HG03097 (cell line): ENCODE data around the gene KRTAP13-2.

Source experiments
- ATAC-seq: cut with Tn5 transposase; IDR thresholded peaks from one replicate; pipeline ENCODE4 v1.9.1; 2021; ENCODE audit not compliant: unreplicated experiment, low FRiP score

The KRTAP13-2 gene, protein sequence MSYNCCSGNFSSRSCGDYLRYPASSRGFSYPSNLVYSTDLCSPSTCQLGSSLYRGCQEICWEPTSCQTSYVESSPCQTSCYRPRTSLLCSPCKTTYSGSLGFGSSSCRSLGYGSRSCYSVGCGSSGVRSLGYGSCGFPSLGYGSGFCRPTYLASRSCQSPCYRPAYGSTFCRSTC

DNA sequence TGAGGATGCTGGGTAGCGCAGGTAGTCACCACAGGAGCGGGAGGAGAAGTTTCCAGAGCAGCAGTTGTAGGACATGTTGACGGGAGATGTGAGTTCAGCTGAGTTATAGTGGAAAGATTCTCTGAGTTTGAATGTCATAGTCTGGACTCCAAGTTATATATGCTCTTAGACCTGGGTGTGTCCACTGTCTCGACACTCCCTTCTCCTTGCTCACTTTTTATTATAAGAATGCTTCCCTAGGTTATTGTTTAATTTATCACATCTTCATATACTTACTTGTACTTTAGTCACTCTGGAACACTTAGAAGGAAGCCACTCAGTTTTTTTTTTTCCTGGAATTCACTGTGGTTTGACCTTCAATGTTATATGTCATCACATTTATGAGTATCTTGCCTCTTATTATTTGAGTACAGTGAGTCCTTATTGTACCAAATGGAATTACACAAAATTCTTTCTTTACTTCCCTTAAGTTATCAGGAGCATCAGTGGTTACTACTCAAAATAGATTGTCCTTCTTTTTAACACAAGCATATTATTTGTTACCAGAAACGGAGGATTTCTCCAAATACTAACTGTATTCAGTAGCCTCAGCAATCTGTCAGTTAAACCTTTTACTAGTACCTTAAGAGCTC lies at the start of gene KRTAP13-2:
TSS of gene KRTAP13-2 (minus strand) at position 133 of the 632 bp plus-strand sequence. CDS start at position 75, 58 bp downstream.
- no peak for ATAC-seq

DNA sequence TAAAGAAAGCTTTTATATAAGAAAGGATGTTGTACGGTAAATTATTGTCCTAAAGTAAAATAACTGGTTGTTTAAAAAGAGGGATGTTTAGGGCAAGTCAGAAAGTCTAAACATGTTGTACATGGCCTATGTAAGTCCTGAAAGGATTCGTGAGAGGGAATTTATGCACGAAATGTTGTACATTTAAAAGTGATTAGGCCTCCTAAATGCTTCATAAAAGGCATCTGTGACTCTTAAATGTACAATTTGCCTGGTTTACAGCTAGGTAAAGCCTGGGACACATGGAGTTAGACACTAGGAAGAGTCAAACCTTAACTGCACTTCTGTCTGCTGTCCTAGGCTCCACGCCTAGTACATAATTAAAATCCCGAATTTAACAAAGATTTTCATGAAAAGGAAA lies 43.9 kb upstream of the KRTAP13-2 start:
- ATAC-seq, result no peak

DNA sequence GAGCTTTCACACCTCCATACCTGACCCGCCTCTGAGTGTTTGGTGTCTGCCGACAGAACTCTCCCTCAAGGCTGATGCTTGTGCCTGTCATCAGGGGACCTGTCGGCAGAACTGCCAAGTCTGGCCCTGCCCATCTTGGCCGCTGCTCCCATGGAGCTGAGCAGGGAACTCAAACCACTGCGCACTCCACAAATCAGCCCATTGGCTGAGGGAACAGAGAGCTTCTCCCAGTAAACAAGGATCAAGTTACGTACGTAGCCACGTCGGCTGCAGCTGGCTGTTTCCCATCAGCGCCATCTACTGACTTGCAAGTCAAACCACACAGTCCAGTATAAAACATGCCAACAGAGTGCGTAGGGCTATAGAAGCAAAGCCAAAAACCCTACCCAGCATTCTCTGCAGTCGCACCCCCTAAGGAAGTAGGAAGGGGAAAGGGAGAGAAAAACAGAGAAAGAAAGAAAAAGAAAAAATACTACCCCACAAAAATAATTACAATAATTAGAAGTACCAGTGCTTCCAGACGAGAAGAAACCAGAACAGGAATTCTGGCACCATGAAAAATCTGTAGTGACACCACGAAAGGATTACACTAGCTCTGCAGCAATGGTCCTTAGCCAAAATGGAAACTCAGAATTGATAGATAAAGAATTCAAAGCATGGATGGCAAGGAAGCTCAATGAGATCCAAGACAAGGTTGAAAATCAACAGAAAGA lies 36.9 kb upstream of the KRTAP13-2 start:
- ATAC-seq, result no peak

DNA sequence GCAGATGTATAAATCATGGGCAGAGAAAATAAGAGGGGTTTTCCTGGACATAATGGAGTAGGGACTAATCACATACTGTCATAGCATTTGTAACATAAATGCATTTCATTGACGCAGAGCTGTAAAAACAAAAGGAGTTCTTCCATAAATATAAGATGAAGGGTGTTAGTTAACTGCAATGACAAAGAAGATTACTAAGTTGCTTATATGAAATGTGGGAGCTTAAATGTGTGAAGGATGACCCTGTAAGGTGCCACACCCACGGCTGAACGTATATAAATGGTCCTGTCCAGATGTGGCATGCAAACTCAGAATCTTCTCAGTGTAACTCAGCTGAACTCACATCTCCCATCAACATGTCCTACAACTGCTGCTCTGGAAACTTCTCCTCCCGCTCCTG lies 23.7 kb upstream of the KRTAP13-2 start, which contains the start of gene KRTAP13-1:
TSS of gene KRTAP13-1 (plus strand) at position 301 of the 400 bp plus-strand sequence. CDS start at position 357, 56 bp downstream.
- ATAC-seq, result no peak

DNA sequence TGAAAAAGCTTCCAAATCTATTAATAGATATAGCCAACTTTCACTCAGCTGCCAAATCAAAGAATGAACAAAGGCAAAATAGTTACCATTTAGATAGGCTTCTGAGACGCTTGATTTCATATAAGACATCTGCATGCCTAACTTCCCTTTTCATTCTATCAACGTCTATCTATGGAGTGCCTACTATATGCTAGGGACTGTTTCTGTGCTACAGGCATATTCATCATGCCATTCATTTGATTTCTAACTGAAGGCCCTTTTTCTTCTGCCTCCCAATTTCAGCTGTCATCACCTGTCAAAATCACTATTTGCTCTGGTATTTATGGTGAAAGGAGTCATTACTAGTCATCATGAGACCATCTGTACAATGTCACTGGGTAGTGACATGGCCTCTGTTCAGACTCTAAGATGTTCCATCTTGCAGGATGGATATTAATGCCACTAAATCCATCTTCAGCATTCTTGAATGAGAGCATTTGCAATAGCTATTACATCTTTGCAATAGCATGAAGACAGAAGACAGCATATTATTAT lies 19.5 kb upstream of the KRTAP13-2 start:
- ATAC-seq, result no peak

DNA sequence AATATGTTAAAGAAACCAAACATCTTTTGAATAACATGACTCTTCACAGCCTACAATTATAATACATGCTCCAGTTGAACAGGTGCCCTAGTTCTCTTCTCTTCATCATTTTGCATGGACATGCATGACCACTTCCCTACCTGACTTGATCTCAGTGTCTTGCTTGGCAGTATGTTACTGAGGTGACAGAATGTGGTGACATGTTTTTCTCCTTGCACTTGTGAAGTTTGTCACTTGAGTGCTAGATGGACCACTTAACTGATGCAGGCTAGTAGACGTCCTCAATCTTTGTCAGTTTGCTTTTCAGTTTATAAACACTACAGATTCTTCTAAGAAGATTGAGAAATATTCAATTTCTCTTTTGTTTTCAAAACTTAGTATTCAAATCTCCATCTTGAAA lies 10.1 kb upstream of the KRTAP13-2 start:
- no peak for ATAC-seq

DNA sequence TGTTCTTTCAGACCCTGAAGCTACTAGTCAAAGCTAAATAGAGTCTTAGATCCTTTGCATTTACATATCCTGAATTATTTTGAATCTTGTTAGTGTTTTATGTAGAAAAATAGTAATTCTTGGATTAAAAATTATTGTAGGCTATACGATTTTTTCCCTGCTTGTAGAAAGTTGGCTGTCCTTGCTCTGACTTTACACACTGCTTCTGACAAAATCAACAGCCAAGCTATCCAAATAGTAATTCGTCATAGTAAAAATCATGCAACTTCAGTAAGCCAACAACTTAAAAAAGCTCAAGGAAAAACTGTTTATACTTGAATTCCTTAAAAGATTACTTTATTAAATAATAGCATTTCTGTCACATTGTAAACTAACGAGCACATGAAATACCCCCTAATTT lies 16.2 kb downstream of the KRTAP13-2 start:
- ATAC-seq, result no peak

DNA sequence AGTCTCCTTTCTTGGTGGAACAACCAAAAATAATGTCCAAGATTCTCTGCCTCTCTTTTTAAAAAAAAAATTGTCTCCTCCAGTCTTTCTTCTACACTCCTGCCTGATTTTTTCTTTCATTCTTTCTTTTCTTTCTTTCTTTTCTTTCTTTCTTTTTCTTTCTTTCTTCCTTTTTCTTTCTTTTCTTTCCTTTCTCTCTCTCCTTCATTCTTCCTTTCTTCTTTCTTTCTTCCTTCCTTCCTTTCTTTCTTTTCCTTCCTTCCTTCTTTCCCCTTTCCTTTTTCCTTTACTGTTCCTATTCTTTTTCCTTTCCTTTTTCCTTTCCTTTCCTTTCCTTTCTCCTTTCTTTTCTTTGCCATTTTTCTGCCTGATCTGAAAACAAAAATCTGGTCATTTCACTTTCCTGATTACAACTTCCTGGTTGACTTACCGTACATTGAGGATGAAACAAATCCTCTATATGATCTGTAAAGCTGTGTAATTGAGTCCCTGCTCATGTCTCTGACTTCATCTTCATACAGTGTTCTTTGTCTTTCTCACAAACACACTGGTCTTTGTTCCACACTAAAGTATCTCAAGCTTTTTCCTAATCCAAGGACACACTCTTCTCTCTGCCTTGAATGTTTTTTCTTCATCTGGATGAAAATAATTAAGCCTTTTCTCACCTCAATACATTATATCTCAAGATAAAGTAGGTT lies 17.6 kb downstream of the KRTAP13-2 start:
- no peak for ATAC-seq

DNA sequence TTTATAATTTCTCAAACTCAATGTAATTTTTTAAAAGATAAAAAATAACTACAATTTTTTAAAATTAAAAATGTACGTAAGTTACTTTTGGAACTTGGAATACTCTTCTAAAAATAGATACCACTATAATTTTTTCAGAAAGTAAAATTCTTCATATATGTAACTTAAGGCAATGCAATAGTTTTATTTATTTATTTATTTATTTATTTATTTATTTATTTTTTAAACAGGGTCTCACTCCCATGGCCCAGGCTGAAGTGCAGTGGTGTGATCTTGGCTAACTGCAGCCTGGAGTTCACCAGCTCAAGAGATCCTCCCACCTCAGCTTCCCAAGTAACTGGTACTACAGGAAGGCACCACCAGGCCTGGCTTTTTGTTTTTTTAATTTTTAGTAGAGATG lies 20.5 kb downstream of the KRTAP13-2 start:
- no peak for ATAC-seq

DNA sequence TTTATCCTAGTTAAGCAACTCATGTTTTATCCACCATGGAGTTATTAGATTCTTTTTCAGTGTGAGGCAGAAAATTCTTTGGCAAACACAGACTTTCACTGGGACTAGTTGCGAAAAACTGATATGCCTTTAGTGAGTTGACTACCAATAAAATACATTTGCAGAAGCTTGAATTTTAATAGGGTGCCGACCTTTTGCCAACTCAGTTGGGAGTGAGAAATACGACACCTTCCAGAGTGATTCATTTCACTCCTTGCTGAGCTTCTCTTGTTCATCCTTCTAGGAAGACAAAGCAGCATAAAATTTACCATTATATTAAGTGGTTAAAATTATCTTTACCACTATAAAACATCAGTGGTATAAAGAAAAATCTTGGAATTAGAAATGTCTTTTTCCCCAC lies 22.5 kb downstream of the KRTAP13-2 start:
- ATAC-seq, result no peak

DNA sequence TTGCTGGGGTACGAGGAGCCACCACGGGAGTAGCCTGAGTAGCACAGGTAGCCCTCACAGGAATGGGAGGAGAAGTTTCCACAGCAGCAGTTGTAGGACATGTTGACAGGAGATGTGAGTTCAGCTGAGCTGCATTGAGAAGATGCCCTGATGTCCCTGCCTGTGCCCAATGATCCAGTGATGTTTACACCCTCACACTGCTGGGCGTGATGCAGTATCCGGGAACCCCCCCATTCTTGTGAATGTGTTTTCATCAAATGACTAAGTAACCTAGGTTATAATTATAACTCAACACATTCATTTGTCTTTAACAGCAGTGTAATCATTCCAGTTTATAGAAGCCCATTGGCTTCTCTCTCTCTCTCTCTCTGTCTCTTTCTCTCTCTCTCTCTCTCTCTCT lies 23.6 kb downstream of the KRTAP13-2 start, which contains the start of gene KRTAP23-1:
TSS of gene KRTAP23-1 (minus strand) at position 101 of the 400 bp plus-strand sequence. CDS start at position 101, 0 bp downstream.
- ATAC-seq, result no peak

DNA sequence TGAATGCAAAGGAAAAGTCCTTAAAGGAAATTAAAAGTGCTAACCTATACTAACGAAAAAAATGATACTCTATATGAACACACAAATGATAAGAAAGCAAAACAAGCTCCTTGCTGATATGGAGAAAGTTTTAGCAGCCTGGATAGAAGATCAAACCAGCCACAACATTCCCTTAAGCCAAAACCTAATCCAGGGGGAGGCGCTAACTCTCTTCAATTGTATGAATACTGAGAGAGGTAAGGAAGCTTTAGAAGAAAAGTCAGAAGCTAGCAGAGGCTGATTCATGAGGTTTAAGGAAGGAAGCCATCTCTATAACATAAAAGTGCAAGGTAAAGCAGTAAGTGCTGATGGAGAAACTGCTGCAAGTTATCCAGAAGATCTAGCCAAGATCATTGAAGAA lies 27.1 kb downstream of the KRTAP13-2 start:
- no peak for ATAC-seq

DNA sequence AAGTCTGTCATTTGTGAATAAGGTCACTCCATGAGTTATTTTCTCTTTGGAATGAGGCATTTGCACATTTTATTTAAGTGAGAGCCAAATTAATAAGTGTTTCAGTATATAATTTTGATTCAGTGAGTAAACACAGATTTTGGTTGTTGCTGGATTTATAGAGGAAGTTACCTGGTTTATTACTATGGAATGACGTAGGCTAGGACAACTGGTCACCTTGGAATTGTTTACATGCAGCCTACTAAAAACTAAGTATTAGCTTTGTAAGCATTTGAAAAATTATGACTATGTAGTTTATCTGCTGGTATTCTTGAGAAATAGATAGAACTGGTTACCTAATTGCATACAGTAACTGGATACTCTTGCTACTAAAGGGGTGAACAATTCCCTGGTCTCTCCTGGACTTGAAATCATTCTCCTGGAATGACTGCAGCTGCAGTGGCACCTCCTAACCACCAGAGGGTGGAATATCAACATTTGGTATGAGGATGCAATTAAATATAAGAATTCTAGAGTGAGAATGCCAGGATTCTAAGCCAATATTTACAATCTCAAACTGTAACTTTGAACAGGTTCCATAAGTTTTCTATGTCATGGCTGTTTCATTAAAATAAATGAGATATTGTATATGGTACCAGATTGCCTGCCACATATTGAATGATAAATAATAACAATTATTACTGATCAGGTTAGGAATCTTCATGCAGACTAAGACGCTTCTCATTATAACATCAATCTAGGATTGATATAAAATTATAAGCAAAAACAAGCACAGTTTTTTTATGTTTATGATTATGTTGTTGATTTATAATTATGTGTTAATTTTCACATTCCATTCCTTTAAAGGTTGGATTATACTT lies 31.1 kb downstream of the KRTAP13-2 start:
- ATAC-seq, result no peak

DNA sequence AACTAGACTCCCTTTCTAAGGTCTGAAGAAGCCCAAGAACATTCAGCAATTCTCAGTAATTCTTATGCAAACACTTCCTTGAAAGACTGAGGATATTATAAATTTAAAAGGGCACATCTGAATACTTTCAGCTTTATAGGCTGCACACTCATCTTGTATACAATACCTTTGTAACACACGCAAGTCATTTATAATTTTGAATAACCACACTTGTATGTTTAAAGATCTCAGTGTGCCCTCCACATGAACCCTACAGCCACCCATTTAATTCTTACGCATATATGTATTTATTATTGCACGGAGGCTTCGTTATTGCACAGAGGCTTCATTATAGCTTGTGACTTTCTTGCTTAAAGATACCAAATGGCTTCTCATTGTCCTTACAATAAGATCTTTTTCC lies 33.4 kb downstream of the KRTAP13-2 start:
- no peak for ATAC-seq

DNA sequence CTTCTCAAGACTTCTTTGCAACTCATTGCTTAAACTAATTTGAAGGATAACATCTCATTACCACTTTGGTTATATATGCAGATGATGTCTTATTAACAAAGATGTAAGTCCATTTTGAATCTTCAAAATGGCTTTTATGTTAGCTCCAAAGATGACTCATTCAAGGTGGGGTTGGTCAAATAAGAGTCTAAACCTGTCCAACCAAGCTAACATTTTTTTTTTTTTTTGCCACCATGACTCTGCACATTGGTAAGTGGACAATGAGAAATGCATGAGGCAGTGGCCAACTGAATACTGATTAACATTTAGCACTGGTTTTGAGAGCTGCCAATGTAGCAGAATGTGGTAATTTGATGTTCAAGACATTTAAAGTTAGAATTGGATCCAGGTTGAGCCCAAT lies 34.3 kb downstream of the KRTAP13-2 start:
- no peak for ATAC-seq

DNA sequence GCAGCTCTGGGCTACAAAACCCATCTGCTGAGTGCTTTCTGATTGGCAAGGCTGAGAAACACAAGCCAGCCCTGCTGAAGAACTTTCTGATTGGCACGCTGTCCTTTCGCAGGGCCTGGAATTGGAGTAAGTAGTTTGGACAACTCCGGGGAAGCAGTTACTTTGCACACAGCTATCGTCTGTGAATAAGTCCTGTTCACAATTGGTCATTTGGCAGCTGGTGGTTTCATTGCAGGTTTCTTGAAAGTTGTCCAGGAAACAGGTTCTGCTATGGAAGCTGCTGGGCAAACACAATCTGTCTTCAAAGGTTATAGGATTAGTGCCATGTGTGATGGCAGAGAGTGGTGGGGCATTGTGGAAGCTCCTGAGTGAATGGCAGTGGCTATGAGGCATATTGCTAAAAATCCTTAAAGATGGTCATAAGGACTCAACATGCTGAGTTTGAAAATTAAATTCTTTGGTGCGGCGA lies 34.8 kb downstream of the KRTAP13-2 start, which contains the start of gene KRTAP27-1:
TSS of gene KRTAP27-1 (minus strand) at position 419 of the 469 bp plus-strand sequence. CDS start at position 393, 26 bp downstream.
- ATAC-seq, result no peak

DNA sequence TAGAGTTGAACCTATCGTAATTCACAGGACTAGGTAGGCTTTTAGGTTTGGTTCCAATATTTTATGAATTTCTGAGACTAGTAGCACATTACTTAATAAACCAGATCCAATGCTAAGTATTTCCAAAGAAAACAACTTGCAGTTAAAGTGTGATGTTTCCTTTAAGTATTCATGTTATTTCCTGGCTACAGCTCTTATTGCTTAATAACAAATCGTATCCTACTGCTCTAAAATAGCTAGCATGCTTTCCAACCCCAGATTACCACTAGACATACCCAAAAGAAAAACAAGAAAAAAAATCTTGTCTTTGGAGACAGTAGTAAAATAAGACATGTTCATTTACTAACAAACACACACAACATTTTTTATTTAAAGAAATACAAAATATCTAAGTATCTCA lies 35.5 kb downstream of the KRTAP13-2 start:
- no peak for ATAC-seq

DNA sequence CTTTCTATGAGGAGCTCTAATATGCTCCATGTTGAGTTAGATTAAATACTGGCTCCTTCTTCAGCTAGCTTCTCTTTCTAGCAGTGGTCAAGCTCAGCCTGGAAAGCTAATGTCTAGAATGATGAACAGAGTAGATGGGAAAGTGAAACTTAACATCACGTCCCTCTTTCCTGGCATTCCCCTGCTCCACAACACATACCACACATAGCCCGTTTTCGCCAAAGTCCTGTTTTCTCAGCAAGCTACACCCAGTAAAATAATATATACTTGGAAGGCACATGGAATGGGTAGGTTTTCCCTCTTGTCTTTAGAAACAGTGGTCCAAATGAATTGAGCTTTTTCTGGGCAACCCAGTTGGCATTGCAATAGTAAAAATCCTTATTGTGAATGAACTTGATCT lies 38.3 kb downstream of the KRTAP13-2 start:
- ATAC-seq, result no peak

DNA sequence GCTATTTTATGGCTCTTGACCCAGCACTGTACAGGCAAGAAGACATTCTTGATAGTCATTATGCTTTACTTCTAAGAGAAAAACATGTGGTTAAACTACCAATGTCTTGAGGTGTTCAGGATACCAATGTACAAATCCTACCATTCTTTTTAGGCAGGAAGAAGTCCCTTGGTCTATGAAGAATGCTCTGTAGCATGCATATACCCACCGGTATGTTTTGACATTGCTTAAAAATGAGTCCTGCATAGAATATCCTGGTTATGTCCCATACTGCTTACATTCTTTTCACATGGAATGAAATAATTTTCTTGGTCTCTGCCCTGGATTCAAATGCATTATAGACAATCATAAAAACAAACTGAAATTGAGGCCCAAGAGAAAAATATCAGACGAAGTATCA lies 39.4 kb downstream of the KRTAP13-2 start:
- ATAC-seq, result no peak
